PC-9 (cell line): ENCODE results near the gene RPTOR.
"Not testable (repeated sequence)": the region's sequence is repeated elsewhere in the genome, so short reads cannot be mapped to it uniquely, and the experiment has no call there.

Experiments
- CTCF ChIP-seq: fragments of 200-600 bp; sonication (generic); conservative IDR thresholded peaks from 2 replicates; pipeline ENCODE4 v1.6.1; 2017; ENCODE audit warnings: mixed run types, antibody characterized with exemption, mild to moderate bottlenecking, moderate library complexity
- EZH2 ChIP-seq: fragments of 200-600 bp; sonication (generic); IDR thresholded peaks from 2 replicates; pipeline ENCODE4 v1.8.0; 2017; ENCODE audit warnings: antibody characterized with exemption, low read depth

GRCh38 chr17:80876456-80876949 is 331.9 kb downstream of the RPTOR start:
- not testable (repeated sequence) for TF ChIP-seq EZH2, CTCF
